MCF 10A (cell line): ENCODE data around the gene TANGO6. TPM values are rescaled to one million over a fixed set of nuclear protein-coding genes. Genes with fewer than 3 reads are reported as not detected.
A peak's percentile ranks its signal among the peaks of the same experiment; 100 is the strongest.

Source experiments
- BruUV-seq: library from RNA; stranded (reverse); fragments of 400-500 nt; replicated peaks from 2 replicates; lab custom pipeline; 2021; lab: Mats Ljungman, UMichigan
- CTCF ChIA-PET: fragments of 300-600 bp; sonication (Branson Sonifier 250); formaldehyde crosslinking; extraction: SDS; loops from one replicate; lab custom pipeline; 2021; ENCODE audit warnings: antibody characterized with exemption, inconsistent platforms; lab: Yijun Ruan, JAX
- POLR2A ChIA-PET: fragments of 300-600, 350-650 bp; sonication (Branson Sonifier 250); formaldehyde crosslinking; extraction: SDS; loops from one replicate; lab custom pipeline; 2020; ENCODE audit warnings: antibody characterized with exemption, inconsistent platforms; lab: Yijun Ruan, JAX
- DNase-seq: peaks from one replicate; pipeline ENCODE4 v3.0.0-alpha.2; 2018; ENCODE audit not compliant: unreplicated experiment
- H3K27ac Mint-ChIP-seq: one replicate; pipeline ENCODE4 v1.8.0; 2022; ENCODE audit warnings: mild to moderate bottlenecking, low read depth, mixed read lengths; ENCODE audit not compliant: unreplicated experiment
- H3K27me3 Mint-ChIP-seq: one replicate; pipeline ENCODE4 v1.8.0; 2022; ENCODE audit warnings: mixed read lengths; ENCODE audit not compliant: insufficient read depth, unreplicated experiment
- H3K36me3 Mint-ChIP-seq: one replicate; pipeline ENCODE4 v1.8.0; 2022; ENCODE audit warnings: mild to moderate bottlenecking, moderate library complexity, mixed read lengths; ENCODE audit not compliant: insufficient read depth, unreplicated experiment
- H3K4me1 Mint-ChIP-seq: one replicate; pipeline ENCODE4 v1.8.0; 2022; ENCODE audit warnings: mixed read lengths; ENCODE audit not compliant: insufficient read depth, unreplicated experiment
- H3K4me3 Mint-ChIP-seq: one replicate; pipeline ENCODE4 v1.8.0; 2022; ENCODE audit warnings: mild to moderate bottlenecking, moderate library complexity, mixed read lengths; ENCODE audit not compliant: unreplicated experiment
- H3K9me3 Mint-ChIP-seq: one replicate; pipeline ENCODE4 v1.8.0; 2022; ENCODE audit warnings: mixed read lengths; ENCODE audit not compliant: unreplicated experiment
- CTCF ChIP-seq: fragments of 200-600 bp; IDR thresholded peaks from one replicate; pipeline ENCODE4 v1.8.0; 2022; ENCODE audit warnings: antibody characterized with exemption, mild to moderate bottlenecking; ENCODE audit not compliant: unreplicated experiment
- intact Hi-C: fragments of 100-400 bp; cut with micrococcal nuclease; formaldehyde crosslinking; loops from 2 replicates; pipeline ENCODE4 v1.14.1; 2022
- total RNA-seq: library from RNA; stranded (reverse); gene quantifications from 2 replicates; pipeline ENCODE4 v1.2.3, GENCODE V29; 2022

The TANGO6 gene
- total RNA-seq, 1 experiment from 2014 or later = 21.8 TPM

GRCh38 chr16:69133373-69133954, 290.1 kb downstream of the TANGO6 start:
- no TSS peak for BruUV-seq
- H3K27me3 Mint-ChIP-seq = no peaks in the 10 kb centered on the region
- POLR2A ChIA-PET = interaction anchor here (0.6 to 3.0 kb wide), 37 partner anchors 9 to 605 kb away, joined by 3 to 24 read pairs (median 4); partner anchors contain the start of genes HAS3, PDF, SNTB2 and TANGO6
- peaks cover 20% of the 10 kb centered on the region for H3K4me1 Mint-ChIP-seq
- CTCF ChIA-PET = interaction anchor here (0.6 to 1.9 kb wide), 12 partner anchors 10 to 605 kb away, joined by 3 to 13 read pairs (median 3); no protein-coding TSS in a partner anchor
- H3K9me3 Mint-ChIP-seq = no peaks in the 10 kb centered on the region
- TF ChIP-seq CTCF = no peak
- intact Hi-C loops = no loop called here
- peak overlapping the region; percentile 87 for H3K27ac Mint-ChIP-seq
- H3K36me3 Mint-ChIP-seq = peaks cover 69% of the 10 kb centered on the region
- H3K4me3 Mint-ChIP-seq = peak overlapping the region; percentile 87
- no peak for DNase-seq

Other genes with a start within 250 kb of the TANGO6 start
- gene CDH3, start 198.2 kb upstream of the TANGO6 start, total RNA-seq = 74.4 and 107 TPM in 2 replicates
- 37.6 and 37.7 TPM in 2 replicates for gene CDH1, start 106.2 kb upstream of the TANGO6 start, total RNA-seq